Measurements from ENCODE around the gene NOS1AP.

DNA sequence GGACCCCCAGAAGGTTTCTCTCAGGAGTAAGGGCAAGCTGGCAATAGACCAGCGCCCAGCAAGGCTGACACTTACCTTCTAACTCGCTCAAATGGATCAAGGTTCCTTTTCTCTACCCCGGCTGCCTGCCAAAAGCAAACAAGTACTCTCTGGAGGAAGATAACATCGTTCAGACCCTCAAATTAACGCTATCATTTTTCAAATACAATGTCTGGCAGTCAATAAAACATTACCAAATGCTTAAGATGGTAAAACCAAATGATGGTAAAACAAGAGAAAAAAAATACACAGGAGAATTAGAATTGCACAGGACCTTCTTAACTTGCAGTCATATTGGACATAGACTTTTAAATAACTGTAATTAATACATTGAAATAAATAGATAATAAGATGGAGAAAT is 159.1 kb downstream of the NOS1AP start:
- TF ChIP-seq CTCF (IDR thresholded peaks at IDR 0.05; ENCODE audit: low read length) (no peak), EZH2 (IDR thresholded peaks at IDR 0.05; ENCODE audit: borderline replicate concordance, low read length) (no peak)

All from OCI-LY1 (cell line).